Stimulated activated CD4-positive, alpha-beta T cell treated with anti-CD3 and anti-CD28 coated beads, Interleukin-2, amount 100 ng/mL, for 4 hours (primary cell): ENCODE results near the gene ADGRG2.

ENCODE experiments used
- DNase-seq: peaks from one replicate; pipeline ENCODE4 v3.0.0-alpha.2; 2020; ENCODE audit warnings: low read depth

Gene ADGRG2

GRCh38 chrX:19121898-19122640 is at the start of gene ADGRG2:
Gene ADGRG2 (minus strand): TSS chrX:19122468. CDS start chrX:19068834, 53,634 bp downstream.
- DNase-seq = no peak

DNA sequence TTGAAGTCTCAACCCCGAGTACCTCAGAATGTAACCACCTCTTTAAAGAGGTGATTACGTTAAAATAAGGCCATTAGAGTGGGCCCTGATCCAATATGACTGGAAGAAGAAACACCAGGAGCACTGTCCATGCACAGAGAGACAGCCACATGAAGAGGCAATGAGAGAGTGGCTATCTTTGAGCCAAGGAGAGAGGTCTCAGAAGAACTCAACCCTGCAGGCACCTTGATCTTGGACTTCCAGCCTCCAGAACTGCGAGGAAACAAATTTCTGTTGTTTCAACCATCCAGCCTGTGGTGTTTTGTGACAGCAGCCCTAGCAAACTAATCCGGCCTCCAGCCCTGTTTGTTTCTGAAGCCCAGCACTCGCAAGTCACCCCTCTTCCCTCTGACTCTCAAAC is 46.3 kb upstream of the ADGRG2 start:
- DNase-seq = no peak

DNA sequence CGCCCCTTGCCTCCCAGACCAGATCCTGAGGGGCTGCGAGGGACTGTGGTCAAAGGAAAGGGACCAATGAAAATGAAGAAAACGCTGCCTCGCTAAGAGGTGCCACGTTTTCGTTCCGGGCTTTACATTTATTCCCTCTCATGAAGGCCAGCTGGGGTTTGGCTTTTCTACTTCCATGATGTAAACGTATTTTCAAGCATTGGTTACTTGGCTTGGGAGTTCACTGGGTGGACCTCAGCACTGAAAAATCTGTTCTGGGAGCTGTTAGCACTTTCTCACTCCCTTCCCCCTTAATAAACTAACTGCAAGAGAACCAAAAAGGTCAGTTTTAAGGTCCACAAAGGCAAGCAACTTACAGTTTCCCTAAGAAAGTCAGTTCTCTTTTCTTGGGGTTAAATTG is 40.6 kb upstream of the ADGRG2 start:
- no peak for DNase-seq

DNA sequence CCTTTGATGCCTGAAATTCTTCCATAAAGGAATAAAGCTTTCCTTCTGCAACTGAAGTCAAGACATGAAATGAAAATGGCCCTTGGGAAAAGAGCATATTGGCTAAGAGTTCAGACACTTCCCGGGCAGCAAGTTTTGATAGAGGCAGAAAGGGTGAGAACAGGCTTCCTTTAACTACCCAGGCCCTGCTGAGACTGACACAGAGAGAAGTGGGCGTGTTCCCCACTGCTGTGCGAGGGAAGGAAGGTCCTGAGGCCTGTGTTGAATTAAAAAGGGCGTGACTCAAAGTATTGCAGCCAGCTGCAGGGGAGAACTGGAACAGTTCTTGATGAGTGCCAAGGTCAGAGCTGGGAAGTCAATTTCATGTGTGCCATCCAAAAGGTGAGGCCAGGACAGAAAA is 33.9 kb upstream of the ADGRG2 start:
- no peak for DNase-seq

- no peak for DNase-seq
These were observed 30.5 kb upstream of the ADGRG2 start for GRCh38 chrX:19152762-19153161.

- DNase-seq = no peak
These were observed 14.8 kb upstream of the ADGRG2 start for GRCh38 chrX:19137067-19137466.

DNA sequence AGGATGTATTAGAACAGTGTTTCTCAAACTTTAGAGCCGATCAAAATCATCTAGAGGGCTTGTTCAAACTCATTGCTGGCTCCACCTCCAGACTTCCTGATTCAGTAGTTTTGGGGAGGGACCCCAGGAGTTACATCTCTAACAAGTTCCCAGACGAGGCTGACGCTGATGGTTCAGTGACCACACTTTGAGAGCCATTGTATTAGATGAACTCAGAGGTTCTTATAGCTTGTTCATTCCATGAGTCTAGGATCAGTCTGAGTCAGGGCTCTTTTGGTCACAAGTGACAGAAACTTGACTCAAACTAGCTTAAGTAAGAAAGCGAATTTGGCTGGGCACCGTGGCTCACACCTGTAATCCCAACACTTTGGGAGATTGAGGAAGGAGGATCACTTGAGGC is 11.5 kb upstream of the ADGRG2 start:
- DNase-seq = no peak

DNA sequence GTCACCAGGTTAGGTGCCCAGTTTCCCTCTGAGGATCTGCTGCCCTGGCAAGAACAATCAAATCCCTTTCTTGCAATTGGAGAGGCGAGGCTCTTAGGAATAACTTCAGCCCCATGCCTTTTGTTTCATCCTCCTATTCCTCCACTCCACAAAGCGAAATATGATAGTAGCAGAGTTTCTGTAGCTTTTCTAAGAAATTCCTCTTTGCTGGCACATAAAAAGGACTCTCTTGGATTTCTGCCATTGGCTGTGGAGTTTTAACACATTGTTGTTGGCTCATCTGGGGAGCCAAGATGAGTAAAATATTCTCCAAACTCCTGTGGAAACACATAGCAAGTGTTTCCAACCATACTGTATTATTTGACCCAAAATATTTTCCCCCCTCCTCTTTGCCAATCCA is 11.0 kb upstream of the ADGRG2 start:
- DNase-seq = no peak

GRCh38 chrX:19130628-19131027 is 8.4 kb upstream of the ADGRG2 start:
- DNase-seq = no peak

- no peak for DNase-seq
These were observed 7.4 kb upstream of the ADGRG2 start for GRCh38 chrX:19129694-19130093.

DNA sequence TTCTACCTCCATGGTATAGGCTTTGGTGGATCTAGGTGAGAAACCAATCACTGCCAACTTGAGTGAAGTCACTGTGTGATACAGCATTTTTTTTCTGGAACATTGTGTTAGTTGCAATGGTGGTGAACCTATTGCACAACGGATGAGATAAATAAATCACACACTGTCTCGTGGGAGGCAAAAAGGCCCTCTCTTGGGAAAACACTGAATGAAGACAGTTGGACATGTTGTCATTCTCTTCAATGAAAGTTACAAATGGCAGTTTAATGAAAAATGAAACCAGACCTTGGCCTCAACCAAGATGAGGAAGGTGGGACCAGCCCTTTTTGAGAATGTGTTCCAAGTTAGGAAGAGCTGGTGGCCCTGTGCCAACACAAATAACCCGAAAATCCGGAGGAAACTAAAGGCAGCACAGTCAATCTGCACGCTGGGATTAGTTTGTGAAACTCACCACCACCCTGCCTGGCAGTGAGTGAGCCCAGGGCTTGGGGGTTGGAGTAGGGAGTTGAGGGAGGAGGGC is 5.4 kb upstream of the ADGRG2 start:
- no peak for DNase-seq

DNA sequence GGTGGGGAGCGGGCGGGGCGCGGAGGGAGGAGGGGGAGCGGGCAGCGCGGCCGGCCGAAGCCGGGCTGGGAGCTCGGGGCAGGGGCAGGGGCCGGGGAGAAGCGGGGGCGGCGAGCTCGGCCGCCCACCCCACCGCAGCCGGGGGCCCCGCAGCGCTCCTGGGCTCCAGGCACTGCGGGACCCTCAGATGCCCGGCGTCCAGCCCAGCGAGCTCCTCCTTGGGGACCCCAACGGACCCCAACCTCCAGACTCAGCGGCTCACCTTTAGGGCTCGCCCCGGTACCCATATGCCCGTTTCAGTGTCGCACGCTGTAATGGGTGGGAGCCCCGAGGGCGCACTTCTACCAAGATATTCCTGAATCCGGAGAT is 357 bp upstream of the ADGRG2 start:
- no peak for DNase-seq

DNA sequence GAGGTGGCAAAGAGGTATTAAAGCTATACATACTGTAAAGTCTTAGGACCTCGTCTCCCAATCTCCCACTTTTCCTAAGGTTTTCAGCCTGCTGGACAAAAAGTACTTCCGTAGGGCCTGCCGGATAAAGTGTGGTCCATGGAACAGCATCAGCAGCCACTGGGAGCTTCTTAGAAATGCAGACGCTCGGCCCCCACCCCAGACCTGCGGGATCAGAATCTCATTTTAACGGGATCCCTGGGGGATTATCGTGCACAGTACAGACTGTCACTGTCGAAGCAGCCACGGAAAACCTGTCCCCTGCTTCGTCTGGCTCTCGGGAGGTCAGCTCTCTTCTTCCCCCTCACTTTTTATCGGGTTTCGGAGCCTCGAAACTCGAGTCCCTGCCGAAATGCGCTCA is 802 bp downstream of the ADGRG2 start:
- DNase-seq = no peak

GRCh38 chrX:19110642-19111041 is 11.6 kb downstream of the ADGRG2 start:
- DNase-seq = no peak

- DNase-seq = no peak
These were observed 15.2 kb downstream of the ADGRG2 start for GRCh38 chrX:19107035-19107434.

DNA sequence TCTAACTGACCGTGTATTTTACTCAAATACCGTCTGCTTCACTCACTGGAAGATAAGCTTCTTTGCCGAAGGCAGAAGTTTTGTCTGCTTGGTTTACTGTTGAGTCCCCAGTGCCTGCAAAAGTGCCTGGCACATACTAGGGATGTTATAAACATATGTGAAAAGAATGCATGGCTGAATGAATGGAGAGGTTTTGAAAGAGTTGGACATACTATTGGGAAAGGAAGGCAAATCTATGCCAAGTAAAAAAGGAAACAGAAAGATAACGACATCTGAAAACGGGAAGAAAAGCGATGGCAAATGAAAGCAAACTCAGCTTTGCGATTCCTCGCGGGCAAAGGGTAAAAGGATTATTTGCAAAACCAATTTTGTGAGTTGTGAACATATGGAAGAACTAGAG is 21.7 kb downstream of the ADGRG2 start:
- DNase-seq = no peak

DNA sequence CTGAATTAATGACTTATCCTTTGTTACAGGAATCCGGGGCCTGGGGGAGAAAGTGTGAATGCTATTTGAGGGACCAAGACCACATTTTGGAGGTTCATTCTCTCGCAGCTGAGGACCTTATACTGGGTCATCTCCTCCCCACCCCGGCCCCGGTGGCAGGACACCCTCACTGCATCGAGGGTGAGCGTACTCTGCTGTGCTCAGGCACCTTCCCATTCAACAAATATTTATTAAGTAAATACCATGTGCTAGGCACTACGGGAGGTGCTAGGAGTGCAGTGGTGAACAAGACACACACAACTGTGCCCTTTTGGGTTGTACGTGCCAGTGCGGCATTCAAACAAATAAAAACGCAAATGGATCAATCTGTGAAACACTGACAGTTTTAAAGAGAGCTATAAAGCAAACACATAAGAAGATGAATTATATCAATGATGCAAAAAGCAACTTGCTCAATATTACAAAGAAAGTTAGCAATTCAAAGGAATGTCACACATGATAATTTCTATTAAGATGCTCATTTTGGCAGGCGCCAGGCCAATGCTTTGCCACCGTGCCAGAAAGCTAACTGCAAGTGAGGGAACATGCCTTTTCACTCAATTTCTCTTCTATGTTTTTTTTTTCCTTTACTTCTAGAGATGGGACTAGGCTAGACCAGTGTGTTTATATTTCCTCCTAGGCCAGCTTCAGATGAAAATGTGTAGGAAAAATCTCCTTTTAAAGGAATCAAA is 24.6 kb downstream of the ADGRG2 start:
- no peak for DNase-seq

DNA sequence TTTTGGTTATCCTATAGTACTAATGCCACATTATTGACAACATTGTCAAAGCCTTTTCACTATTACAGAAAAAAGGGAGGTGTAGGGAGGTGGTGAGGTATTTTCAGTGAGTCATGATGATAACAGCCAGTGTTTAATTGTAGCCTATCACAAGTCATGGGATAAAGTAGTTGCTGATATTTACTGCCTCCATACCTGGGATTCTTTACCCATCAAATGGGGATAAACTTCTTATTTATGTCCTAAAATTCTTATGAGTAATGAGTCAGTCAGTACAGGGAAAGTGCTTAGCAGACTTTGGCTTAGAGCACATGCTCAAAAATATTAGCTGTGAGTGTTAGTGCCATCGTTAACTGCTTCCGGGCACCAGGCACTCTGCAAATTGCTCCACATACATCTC is 25.7 kb downstream of the ADGRG2 start:
- DNase-seq = no peak

GRCh38 chrX:19094654-19095053 is 27.6 kb downstream of the ADGRG2 start:
- no peak for DNase-seq

- DNase-seq = no peak
These were observed 30.7 kb downstream of the ADGRG2 start for GRCh38 chrX:19091596-19091995.

DNA sequence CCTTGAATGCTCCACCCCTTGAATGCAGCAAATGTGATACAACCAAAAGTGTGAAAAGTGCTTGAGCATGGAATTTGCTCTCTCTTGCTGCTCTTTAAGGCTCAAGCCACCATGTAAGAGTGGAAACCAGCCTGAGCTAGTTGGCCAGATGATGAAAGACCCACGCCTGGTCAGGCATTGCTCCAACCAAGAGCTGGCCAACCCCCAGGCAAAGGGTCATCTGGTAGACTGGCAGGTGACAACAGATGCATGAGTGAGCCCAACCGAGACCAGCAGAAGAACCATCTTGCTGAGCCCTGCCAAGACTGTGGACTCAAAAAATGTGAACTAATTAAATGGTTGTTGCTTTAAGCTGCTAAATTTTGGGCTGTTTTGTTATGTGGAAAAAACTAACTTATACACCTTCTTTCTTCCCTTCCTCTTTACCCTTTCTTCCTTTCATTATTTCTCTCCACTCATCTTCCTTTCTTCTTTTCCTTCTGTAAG is 32.7 kb downstream of the ADGRG2 start:
- no peak for DNase-seq

GRCh38 chrX:19086102-19086772 is 36.0 kb downstream of the ADGRG2 start:
- no peak for DNase-seq

- DNase-seq = no peak
These were observed 36.6 kb downstream of the ADGRG2 start for GRCh38 chrX:19085666-19086065.
